HepG2 (cell line): ENCODE results near the gene TIFAB. TPM values are rescaled to one million over a fixed set of nuclear protein-coding genes. Genes with fewer than 3 reads are reported as not detected.

ENCODE experiments used
- ATAC-seq: fragments of 200-7000 bp; cut with Tn5 transposase; 3 replicates; pipeline ENCODE4 v1.9.1; 2020; ENCODE audit warnings: mild to moderate bottlenecking, moderate library complexity
- BruUV-seq: library from RNA; stranded (reverse); fragments of 400-500 nt; replicated peaks from 2 replicates; lab custom pipeline; 2021; lab: Mats Ljungman, UMichigan
- CTCF ChIA-PET: fragments of 300-600 bp; formaldehyde crosslinking; extraction: SDS; loops from one replicate; lab custom pipeline; 2021; ENCODE audit warnings: low total read pairs, inconsistent platforms, low intra/inter-chr PET ratio; lab: Yijun Ruan, JAX
- POLR2A ChIA-PET: fragments of 350-600 bp; sonication (Branson Sonifier 250); formaldehyde crosslinking; loops from one replicate; lab custom pipeline; 2020; ENCODE audit warnings: antibody characterized with exemption, inconsistent platforms; lab: Yijun Ruan, JAX
- DNase-seq: peaks from one replicate; pipeline ENCODE4 v3.0.0-alpha.2; 2015; ENCODE audit warnings: low spot score
- FAIRE-seq: peaks from 3 replicates; lab custom pipeline; 2011; peaks lifted over from hg19 to GRCh38; lab: Jason Lieb, UNC
- H2AFZ ChIP-seq: one replicate; pipeline ENCODE4 v1.6.1; 2011; ENCODE audit warnings: low read length, inconsistent platforms
- H3K27ac ChIP-seq: fragments of 300-600 bp; 3 replicates; pipeline ENCODE4 v1.8.0; 2011; ENCODE audit warnings: mixed run types, mild to moderate bottlenecking, mixed read lengths, low read length, inconsistent platforms; ENCODE audit not compliant: insufficient read depth; ENCODE audit errors: extremely low read length
- H3K27me3 ChIP-seq, 2 experiments: fragments of 200-600 bp in 1 of 2; 2 replicates in 1 of 2; 3 replicates in 1 of 2; pipeline versions ENCODE4 v1.6.0 to v1.8.0; 2011; ENCODE audit warnings: low read length in 2 of 2, mild to moderate bottlenecking in 2 of 2, moderate library complexity in 2 of 2, inconsistent platforms in 1 of 2; ENCODE audit not compliant: insufficient read depth in 2 of 2, control insufficient read depth in 1 of 2
- H3K36me3 ChIP-seq, 2 experiments: fragments of 200-600 bp in 1 of 2; replicated peaks in 1 of 2; 2 replicates in 1 of 2; 3 replicates in 1 of 2; pipeline versions ENCODE4 v1.5.1 to v1.8.0; 2011; ENCODE audit warnings: low read length in 2 of 2, inconsistent platforms in 1 of 2; ENCODE audit not compliant: insufficient read depth in 2 of 2, control insufficient read depth in 1 of 2
- H3K4me1 ChIP-seq: 2 replicates; pipeline ENCODE4 v1.5.1; 2012; ENCODE audit warnings: low read length, inconsistent platforms; ENCODE audit not compliant: insufficient read depth
- H3K4me2 ChIP-seq: 2 replicates; pipeline ENCODE4 v1.6.0; 2011; ENCODE audit warnings: low read depth, low read length, inconsistent platforms
- H3K4me3 ChIP-seq, 3 experiments: fragments of 200-600 bp in 1 of 3; sonication (generic), shearing (Covaris generic) in 1 of 3; replicated peaks in 1 of 3; 2 replicates each; pipeline ENCODE4 v1.5.1; 2011 to 2016; ENCODE audit warnings: low read length in 3 of 3, inconsistent platforms in 2 of 3, low read depth in 2 of 3, mild to moderate bottlenecking in 2 of 3, control low read depth in 1 of 3, mixed read lengths in 1 of 3; ENCODE audit not compliant: insufficient read depth in 1 of 3
- H3K79me2 ChIP-seq: one replicate; pipeline ENCODE4 v1.6.1; 2011; ENCODE audit warnings: low read length, inconsistent platforms; ENCODE audit not compliant: insufficient read depth
- H3K9ac ChIP-seq: 2 replicates; pipeline ENCODE4 v1.6.0; 2011; ENCODE audit warnings: mild to moderate bottlenecking, low read depth, low read length, inconsistent platforms; ENCODE audit not compliant: insufficient read depth
- H3K9me3 ChIP-seq: 2 replicates; pipeline ENCODE4 v1.5.1; 2012; ENCODE audit warnings: mild to moderate bottlenecking, low read length
- H4K20me1 ChIP-seq: 2 replicates; pipeline ENCODE4 v1.6.0; 2011; ENCODE audit warnings: inconsistent platforms, mild to moderate bottlenecking, low read length, moderate library complexity; ENCODE audit not compliant: insufficient read depth
- CAMTA2 ChIP-seq: sonication (generic); formaldehyde crosslinking; IDR thresholded peaks from 2 replicates; pipeline ENCODE4 v1.4.0; 2020; ENCODE audit warnings: mild to moderate bottlenecking, missing genetic modification reagents, borderline replicate concordance
- GLI4 ChIP-seq: sonication (generic); formaldehyde crosslinking; IDR thresholded peaks from 2 replicates; pipeline ENCODE4 v1.5.1; 2020; ENCODE audit warnings: missing genetic modification reagents, mild to moderate bottlenecking, moderate library complexity, borderline replicate concordance
- HNF4A ChIP-seq: sonication (generic); formaldehyde crosslinking; IDR thresholded peaks from 2 replicates; pipeline ENCODE4 v1.4.0; 2020; ENCODE audit warnings: missing genetic modification reagents
- HNF4G ChIP-seq, 2 experiments: sonication (generic) in 1 of 2; formaldehyde crosslinking in 1 of 2; IDR thresholded peaks; 2 replicates each; pipeline versions ENCODE4 v1.4.0 to v1.6.1; 2011 to 2020; ENCODE audit warnings: borderline replicate concordance in 2 of 2, low read depth in 2 of 2, mild to moderate bottlenecking in 2 of 2, low read length in 1 of 2, missing genetic modification reagents in 1 of 2, moderate library complexity in 1 of 2
- HOXA5 ChIP-seq: sonication (generic); formaldehyde crosslinking; IDR thresholded peaks from 2 replicates; pipeline ENCODE4 v1.4.0; 2020; ENCODE audit warnings: missing genetic modification reagents
- POLR2G ChIP-seq: fragments of 200-400 bp; formaldehyde crosslinking; IDR thresholded peaks from 2 replicates; pipeline ENCODE4 v1.6.1; 2018; ENCODE audit warnings: mild to moderate bottlenecking, low read depth, low read length, moderate library complexity
- PRPF4 ChIP-seq: fragments of 200-400 bp; formaldehyde crosslinking; IDR thresholded peaks from 2 replicates; pipeline ENCODE4 v1.6.1; 2016; ENCODE audit warnings: low read length, low read depth; ENCODE audit not compliant: poor library complexity, severe bottlenecking
- RBFOX2 ChIP-seq: fragments of 200-400 bp; formaldehyde crosslinking; IDR thresholded peaks from 2 replicates; pipeline ENCODE4 v1.6.1; 2017; ENCODE audit warnings: low read depth, mild to moderate bottlenecking, low read length
- YY1 ChIP-seq: IDR thresholded peaks from 2 replicates; pipeline ENCODE4 v1.6.1; 2011; ENCODE audit warnings: low read length, low read depth, moderate library complexity, mild to moderate bottlenecking; ENCODE audit not compliant: insufficient read depth, insufficient replicate concordance
- ZBTB2 ChIP-seq: sonication (generic); formaldehyde crosslinking; IDR thresholded peaks from 2 replicates; pipeline ENCODE4 v1.8.0; 2022; ENCODE audit warnings: low read depth, missing genetic modification reagents
- ZMYM4 ChIP-seq: sonication (generic); formaldehyde crosslinking; IDR thresholded peaks from 2 replicates; pipeline ENCODE4 v1.8.1; 2023; ENCODE audit warnings: mild to moderate bottlenecking, missing genetic modification reagents
- ZNF124 ChIP-seq: sonication (generic); formaldehyde crosslinking; IDR thresholded peaks from 2 replicates; pipeline ENCODE4 v1.4.0; 2020; ENCODE audit warnings: missing genetic modification reagents
- ZNF274 ChIP-seq: sonication (generic); formaldehyde crosslinking; IDR thresholded peaks from 2 replicates; pipeline ENCODE4 v1.5.1; 2020; ENCODE audit warnings: mild to moderate bottlenecking, missing genetic modification reagents
- ZNF788 ChIP-seq: sonication (generic); formaldehyde crosslinking; IDR thresholded peaks from 2 replicates; pipeline ENCODE4 v1.5.0; 2020; ENCODE audit warnings: mild to moderate bottlenecking, missing genetic modification reagents, borderline replicate concordance
- WGBS: methylation state at CpG from one replicate; pipeline ENCODE4 v1.1.6; 2017; ENCODE audit warnings: low lambda C conversion rate; 5-methylcytosine and 5-hydroxymethylcytosine counted together
- in situ Hi-C: cut with HindIII; loops from 2 replicates; pipeline ENCODE4 v1.10.0; 2017; ENCODE audit warnings: low pct_unique_long_range_greater_than_20kb; ENCODE audit not compliant: extremely low pct_ligation_motif_present
- intact Hi-C: fragments of 100-400 bp; cut with micrococcal nuclease; formaldehyde crosslinking; loops from one replicate; pipeline ENCODE4 v1.10.0; 2022; ENCODE audit not compliant: unreplicated experiment
- polyA plus RNA-seq, 8 experiments: library from polyadenylated mRNA; depleted of rRNA in 3 of 8; stranded (reverse) in 7 of 8; unstranded in 1 of 8; fragments of >200 nt; fragmentation: Illumina TruSeq in 4 of 8; extraction: Trizol in 4 of 8; gene quantifications; 2 replicates each; pipeline versions ENCODE4 v1.2.1 to v1.2.3, GENCODE V29; 2011 to 2016; ENCODE audit warnings: low read depth in 4 of 8, missing spikeins in 1 of 8, mixed read lengths in 1 of 8; ENCODE audit not compliant: insufficient read depth in 1 of 8
- total RNA-seq, 5 experiments: library from RNA; depleted of rRNA; stranded (reverse); fragments of >200 nt; fragmentation: Illumina TruSeq; extraction: Trizol; gene quantifications; 2 replicates each; pipeline ENCODE4 v1.2.3, GENCODE V29; 2016; ENCODE audit warnings: low read depth in 1 of 5

TIFAB gene
- total and polyA plus RNA-seq, 2 of the 13 experiments (the other 11 are each of a cell fraction or from before 2014, with no cell fraction given): not detected

- H3K4me3 ChIP-seq: peak overlapping the region in 1 of 3 experiments; percentile 84; a peak in 1 of 6 replicates
- CTCF ChIA-PET: no interaction called here
- WGBS: 92% methylated on average over 25 of the region's 25 CpGs
- ATAC-seq (no peak), FAIRE-seq (no peak), DNase-seq (no peak)
- POLR2A ChIA-PET: no interaction called here
- H2AFZ ChIP-seq: no peak overlapping the region
- peaks cover 27% of the 10 kb centered on the region for H4K20me1 ChIP-seq
- no TSS peak for BruUV-seq
- peak overlapping the region; percentile 46 for H3K27ac ChIP-seq
- H3K9ac ChIP-seq: no peak overlapping the region
- H3K27me3 ChIP-seq: no peaks in the 10 kb centered on the region
- intact Hi-C loops (no loop called here), in situ Hi-C loops (no loop called here)
- peaks cover 53% of the 10 kb centered on the region for H3K4me1 ChIP-seq
- TF ChIP-seq PRPF4 (peak; percentile 60), ZNF788 (CRISPR knock-in tag) (no peak)
- H3K36me3 ChIP-seq: no peaks in the 10 kb centered on the region
- H3K9me3 ChIP-seq: no peaks in the 10 kb centered on the region
- peak overlapping the region; percentile 83 for H3K4me2 ChIP-seq
- H3K79me2 ChIP-seq: peaks cover 36% of the 10 kb centered on the region
These were observed 52.2 kb downstream of the TIFAB start for GRCh38 chr5:135399794-135400542.

GRCh38 chr5:135398855-135399793 lies 53.0 kb downstream of the TIFAB start, which contains the start of gene MACROH2A1:
MACROH2A1 (minus strand) TSS chr5:135399231; CDS start chr5:135389093, 10,138 bp downstream.
- H3K79me2 ChIP-seq: peaks cover 45% of the 10 kb centered on the region
- ATAC-seq (peak; percentile 86), FAIRE-seq (no peak), DNase-seq (peak; percentile 72)
- peak within 1 kb of the TSS; percentile 83 for H3K4me2 ChIP-seq
- peaks cover 60% of the 10 kb centered on the region for H3K4me1 ChIP-seq
- 40% methylated on average over 21 of the region's 109 CpGs for WGBS
- peak within 1 kb of the TSS; percentile 84 to 99 (median 91) for H3K4me3 ChIP-seq
- intact Hi-C loops (no loop called here), in situ Hi-C loops (no loop called here)
- ChIA-PET POLR2A (no interaction called here), CTCF (no interaction called here)
- no peaks in the 10 kb centered on the region for H3K9me3 ChIP-seq
- H4K20me1 ChIP-seq: peaks cover 32% of the 10 kb centered on the region
- no peak within 1 kb of the TSS for H2AFZ ChIP-seq
- peaks cover 0 to 1% of the 10 kb centered on the region in 2 experiments; a peak in 2 of 5 replicates for H3K36me3 ChIP-seq
- no peaks in the 10 kb centered on the region for H3K27me3 ChIP-seq
- peak within 1 kb of the TSS; percentile 79 for H3K27ac ChIP-seq
- H3K9ac ChIP-seq: peak within 1 kb of the TSS; percentile 85
- no TSS peak for BruUV-seq
- TF ChIP-seq ZNF124 (no peak), RBFOX2 (peak; percentile 89), POLR2G (peak; percentile 89), ZMYM4 (CRISPR knock-in tag) (no peak; the same call in none of the 2 replicates), ZNF274 (CRISPR knock-in tag) (peak; percentile 62), HNF4G (IDR thresholded peaks at IDR 0.05; ENCODE audit: borderline replicate concordance, low read depth, low read length) (peak; percentile 27; the same call in 1 of the 2 replicates), HNF4G (CRISPR knock-in tag; IDR thresholded peaks at IDR 0.05; ENCODE audit: borderline replicate concordance, low read depth) (no peak; the same call in 1 of the 2 replicates), ZBTB2 (peak; percentile 98), HNF4A (peak; percentile 63), CAMTA2 (CRISPR knock-in tag) (0 out of 2 replicates have a peak, but pooled peaks have one; percentile 5), YY1 (peak; percentile 63), GLI4 (CRISPR knock-in tag) (no peak), HOXA5 (CRISPR knock-in tag) (peak; percentile 50; the same call in 1 of the 2 replicates)
